HCT116 (cell line): ENCODE measurements around the gene SCARF2. TPM values are rescaled to one million over a fixed set of nuclear protein-coding genes. Genes with fewer than 3 reads are reported as not detected.

Experiments
- ATAC-seq: fragments of 200-7000 bp; cut with Tn5 transposase; 2 replicates; pipeline ENCODE4 v1.9.1; 2020; ENCODE audit warnings: mild to moderate bottlenecking, moderate library complexity
- BruUV-seq: library from RNA; stranded (reverse); fragments of 400-500 nt; replicated peaks from 2 replicates; lab custom pipeline; 2021; lab: Mats Ljungman, UMichigan
- CTCF ChIA-PET: fragments of 300-600 bp; sonication (Branson Sonifier 250); formaldehyde crosslinking; loops from one replicate; lab custom pipeline; 2021; ENCODE audit warnings: antibody characterized with exemption; lab: Charles Lee
- POLR2A ChIA-PET: fragments of 300-600, 350-600 bp; sonication (Branson Sonifier 250); formaldehyde crosslinking; loops from one replicate; lab custom pipeline; 2021; ENCODE audit warnings: antibody characterized with exemption; lab: Charles Lee
- RAD21 ChIA-PET, 2 experiments: fragments of 300-600 bp; sonication (Branson Sonifier 250); formaldehyde crosslinking; loops; one replicate each; lab custom pipeline; 2023; ENCODE audit warnings: low total read pairs in 2 of 2; ENCODE audit not compliant: uncharacterized antibody in 2 of 2, unreplicated experiment in 2 of 2, low non-redundant PET in 1 of 2; lab: Charles Lee
- DNase-seq: peaks from one replicate; pipeline ENCODE4 v3.0.0-alpha.2; 2010; ENCODE audit warnings: low read depth, low spot score
- H2AFZ ChIP-seq: fragments of 200-600 bp; shearing (Covaris generic), sonication (generic); 2 replicates; pipeline ENCODE4 v1.6.1; 2017; ENCODE audit warnings: low read depth, mixed run types, mixed read lengths, antibody characterized with exemption, low read length; ENCODE audit not compliant: poor library complexity, severe bottlenecking
- H3K27ac ChIP-seq: 2 replicates; pipeline ENCODE4 v1.5.1; 2012; ENCODE audit warnings: low read depth, low read length
- H3K27me3 ChIP-seq: fragments of 200-600 bp; sonication (generic); 2 replicates; pipeline ENCODE4 v1.6.1; 2016; ENCODE audit warnings: mixed run types, low read length, mixed read lengths; ENCODE audit not compliant: insufficient read depth
- H3K36me3 ChIP-seq, 2 experiments: fragments of 200-500 bp in 1 of 2; fragments of 200-600 bp in 1 of 2; sonication (Bioruptor generic) in 1 of 2; sonication (generic) in 1 of 2; 2 replicates each; pipeline versions ENCODE4 v1.5.1 to v1.6.1; 2014 to 2016; ENCODE audit warnings: low read length in 2 of 2, inconsistent platforms in 1 of 2, mixed read lengths in 1 of 2, mixed run types in 1 of 2; ENCODE audit not compliant: insufficient read depth in 2 of 2, control insufficient read depth in 1 of 2
- H3K4me1 ChIP-seq, 2 experiments: fragments of 200-600 bp in 1 of 2; sonication (generic) in 1 of 2; 2 replicates each; pipeline versions ENCODE4 v1.5.1 to v1.6.1; 2012 to 2017; ENCODE audit warnings: low read length in 2 of 2, inconsistent platforms in 1 of 2, mild to moderate bottlenecking in 1 of 2, mixed read lengths in 1 of 2, mixed run types in 1 of 2, moderate library complexity in 1 of 2; ENCODE audit not compliant: insufficient read depth in 2 of 2, control insufficient read depth in 1 of 2
- H3K4me2 ChIP-seq: fragments of 200-600 bp; sonication (generic); 2 replicates; pipeline ENCODE4 v1.6.1; 2017; ENCODE audit warnings: mixed run types, low read length, mixed read lengths
- H3K4me3 ChIP-seq, 2 experiments: fragments of 200-600 bp in 1 of 2; sonication (generic) in 1 of 2; replicated peaks in 1 of 2; 2 replicates each; pipeline ENCODE4 v1.5.1; 2011 to 2016; ENCODE audit warnings: low read length in 2 of 2, control low read depth in 1 of 2, low read depth in 1 of 2, mild to moderate bottlenecking in 1 of 2, mixed read lengths in 1 of 2, mixed run types in 1 of 2
- H3K79me2 ChIP-seq: fragments of 200-600 bp; sonication (generic); 2 replicates; pipeline ENCODE4 v1.6.1; 2017; ENCODE audit warnings: mild to moderate bottlenecking, mixed run types, low read length, moderate library complexity, mixed read lengths; ENCODE audit not compliant: insufficient read depth
- H3K9ac ChIP-seq: fragments of 200-600 bp; sonication (generic); 2 replicates; pipeline ENCODE4 v1.6.1; 2016; ENCODE audit warnings: low read length, mixed read lengths
- H3K9me2 ChIP-seq: fragments of 200-600 bp; sonication (generic), shearing (Covaris generic); 2 replicates; pipeline ENCODE4 v1.6.1; 2017; ENCODE audit warnings: mixed run types, mild to moderate bottlenecking, moderate library complexity; ENCODE audit not compliant: insufficient read depth
- H3K9me3 ChIP-seq, 2 experiments: fragments of 200-500 bp in 1 of 2; fragments of 200-600 bp in 1 of 2; sonication (Bioruptor generic) in 1 of 2; sonication (generic) in 1 of 2; 2 replicates each; pipeline ENCODE4 v1.6.1; 2014 to 2017; ENCODE audit warnings: low read length in 2 of 2, mixed read lengths in 2 of 2, inconsistent platforms in 1 of 2, low read depth in 1 of 2, mild to moderate bottlenecking in 1 of 2, mixed run types in 1 of 2, moderate library complexity in 1 of 2; ENCODE audit not compliant: control insufficient read depth in 1 of 2, insufficient read depth in 1 of 2
- H4K20me1 ChIP-seq: fragments of 200-600 bp; sonication (generic), shearing (Covaris generic); 2 replicates; pipeline ENCODE4 v1.6.1; 2017; ENCODE audit warnings: mixed run types, mild to moderate bottlenecking, moderate library complexity; ENCODE audit not compliant: insufficient read depth
- ATF3 ChIP-seq: IDR thresholded peaks from 2 replicates; pipeline ENCODE4 v1.6.1; 2012
- CBX3 ChIP-seq: IDR thresholded peaks from 2 replicates; pipeline ENCODE4 v1.6.1; 2012; ENCODE audit warnings: low read depth
- CEBPB ChIP-seq: IDR thresholded peaks from 2 replicates; pipeline ENCODE4 v1.6.1; 2012; ENCODE audit warnings: low read depth
- CTCF ChIP-seq, 3 experiments: fragments of 200-600 bp in 1 of 3; sonication (generic) in 1 of 3; IDR thresholded peaks in 2 of 3; conservative IDR thresholded peaks in 1 of 3; 2 replicates each; pipeline ENCODE4 v1.5.1; 2012 to 2017; ENCODE audit warnings: low read depth in 2 of 3, low read length in 2 of 3, antibody characterized with exemption in 1 of 3, borderline replicate concordance in 1 of 3, control low read depth in 1 of 3, mild to moderate bottlenecking in 1 of 3, mixed read lengths in 1 of 3, mixed run types in 1 of 3, moderate library complexity in 1 of 3; ENCODE audit not compliant: insufficient read depth in 1 of 3
- EGR1 ChIP-seq: IDR thresholded peaks from 2 replicates; pipeline ENCODE4 v1.6.1; 2012; ENCODE audit warnings: low read depth
- EZH2phosphoT487 ChIP-seq: fragments of 200-600 bp; IDR thresholded peaks from 2 replicates; pipeline ENCODE4 v1.6.1; 2018; ENCODE audit warnings: antibody characterized with exemption, borderline replicate concordance
- FOSL1 ChIP-seq: IDR thresholded peaks from 2 replicates; pipeline ENCODE4 v1.6.1; 2012; ENCODE audit warnings: low read depth
- JUND ChIP-seq: IDR thresholded peaks from 2 replicates; pipeline ENCODE4 v1.6.1; 2012
- MAX ChIP-seq: IDR thresholded peaks from 2 replicates; pipeline ENCODE4 v1.6.1; 2012
- POLR2A ChIP-seq: IDR thresholded peaks from 2 replicates; pipeline ENCODE4 v1.7.0; 2011; ENCODE audit warnings: borderline replicate concordance; ENCODE audit not compliant: insufficient read depth, insufficient read length; ENCODE audit errors: extremely low read depth
- POLR2AphosphoS5 ChIP-seq: IDR thresholded peaks from 2 replicates; pipeline ENCODE4 v1.6.1; 2011; ENCODE audit warnings: mild to moderate bottlenecking, low read depth, low read length, moderate library complexity
- RAD21 ChIP-seq: IDR thresholded peaks from 2 replicates; pipeline ENCODE4 v1.6.1; 2012; ENCODE audit warnings: low read depth, mild to moderate bottlenecking
- SIN3A ChIP-seq: IDR thresholded peaks from 2 replicates; pipeline ENCODE4 v1.6.1; 2012; ENCODE audit warnings: low read depth
- SRF ChIP-seq: IDR thresholded peaks from 2 replicates; pipeline ENCODE4 v1.6.1; 2012; ENCODE audit warnings: low read depth
- YY1 ChIP-seq: IDR thresholded peaks from 2 replicates; pipeline ENCODE4 v1.6.1; 2011; ENCODE audit warnings: low read length, low read depth, moderate library complexity, mild to moderate bottlenecking; ENCODE audit not compliant: insufficient replicate concordance; ENCODE audit errors: extremely low read depth
- ZBTB33 ChIP-seq: IDR thresholded peaks from 2 replicates; pipeline ENCODE4 v1.6.1; 2011; ENCODE audit warnings: mild to moderate bottlenecking, low read length, moderate library complexity; ENCODE audit not compliant: insufficient replicate concordance; ENCODE audit errors: extremely low read depth
- ZNF274 ChIP-seq: fragments of 200-500 bp; sonication (Bioruptor generic); IDR thresholded peaks from 2 replicates; pipeline ENCODE4 v1.6.1; 2014; ENCODE audit warnings: mild to moderate bottlenecking, low read depth, low read length, inconsistent platforms
- intact Hi-C: fragments of 100-400 bp; cut with micrococcal nuclease; formaldehyde crosslinking; loops from 2 replicates; pipeline ENCODE4 v1.10.0; 2022
- total RNA-seq: library from RNA; stranded (reverse); gene quantifications from one replicate; pipeline ENCODE4 v1.2.1, GENCODE V29; 2021; ENCODE audit not compliant: unreplicated experiment
- TF ChIP-seq, protein P1 (sequence below): IDR thresholded peaks from 2 replicates; pipeline ENCODE4 v1.6.1; 2012; ENCODE audit warnings: low read depth

Gene SCARF2
- total RNA-seq, 1 experiment from 2014 or later, result 2.5 TPM

DNA sequence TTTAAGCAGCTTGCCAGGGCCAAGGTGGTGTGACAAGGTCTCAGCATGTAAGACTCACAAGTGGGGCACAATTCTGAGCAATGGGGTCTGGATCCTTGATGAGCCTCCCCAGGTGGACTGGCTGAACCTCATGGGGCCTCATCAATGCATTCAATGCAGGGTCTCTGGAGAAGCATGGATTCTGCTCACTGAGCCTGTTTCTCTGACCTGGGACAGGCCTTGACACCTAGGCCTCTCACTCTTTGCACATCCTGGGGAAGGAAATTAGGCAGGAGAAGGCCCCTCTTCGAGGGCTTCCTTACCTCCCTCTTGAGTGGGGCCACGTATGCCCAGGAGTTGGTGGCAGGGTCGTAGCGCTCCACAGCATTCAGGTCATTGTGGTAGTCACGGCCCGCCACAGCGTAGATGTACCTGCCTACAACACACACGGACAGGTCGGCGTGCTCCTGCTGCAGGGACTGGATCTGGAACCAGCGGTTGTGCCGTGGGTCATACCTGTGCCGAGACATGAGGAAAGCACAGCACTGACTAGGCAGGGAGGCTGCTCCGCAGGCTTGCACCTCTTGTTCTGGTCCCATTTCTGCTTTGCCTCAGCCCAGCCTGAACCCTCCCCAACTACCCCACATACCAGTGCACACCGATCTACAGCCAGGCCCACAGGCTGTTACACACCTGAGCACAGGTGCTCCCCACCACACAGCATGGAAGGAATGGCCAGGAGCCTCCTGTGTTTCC is 20.0 kb upstream of the SCARF2 start:
- ChIA-PET CTCF (interaction anchor here (3.4 kb wide), 1 partner anchor 40 kb away, joined by 62 read pairs; no protein-coding TSS in a partner anchor), POLR2A (no interaction called here), RAD21 (no interaction called here)
- no peaks in the 10 kb centered on the region; a peak in 1 of 4 replicates for H3K36me3 ChIP-seq
- DNase-seq (no peak), ATAC-seq (no peak)
- TF ChIP-seq MAX, result no peak
- no peak for TF ChIP-seq EZH2phosphoT487
- no peak for TF ChIP-seq POLR2A
- TF ChIP-seq FOSL1, result no peak
- TF ChIP-seq SRF, result no peak
- TF ChIP-seq JUND, result no peak
- no peak for TF ChIP-seq RAD21
- TF ChIP-seq CBX3, result no peak
- TF ChIP-seq, protein P1, sequence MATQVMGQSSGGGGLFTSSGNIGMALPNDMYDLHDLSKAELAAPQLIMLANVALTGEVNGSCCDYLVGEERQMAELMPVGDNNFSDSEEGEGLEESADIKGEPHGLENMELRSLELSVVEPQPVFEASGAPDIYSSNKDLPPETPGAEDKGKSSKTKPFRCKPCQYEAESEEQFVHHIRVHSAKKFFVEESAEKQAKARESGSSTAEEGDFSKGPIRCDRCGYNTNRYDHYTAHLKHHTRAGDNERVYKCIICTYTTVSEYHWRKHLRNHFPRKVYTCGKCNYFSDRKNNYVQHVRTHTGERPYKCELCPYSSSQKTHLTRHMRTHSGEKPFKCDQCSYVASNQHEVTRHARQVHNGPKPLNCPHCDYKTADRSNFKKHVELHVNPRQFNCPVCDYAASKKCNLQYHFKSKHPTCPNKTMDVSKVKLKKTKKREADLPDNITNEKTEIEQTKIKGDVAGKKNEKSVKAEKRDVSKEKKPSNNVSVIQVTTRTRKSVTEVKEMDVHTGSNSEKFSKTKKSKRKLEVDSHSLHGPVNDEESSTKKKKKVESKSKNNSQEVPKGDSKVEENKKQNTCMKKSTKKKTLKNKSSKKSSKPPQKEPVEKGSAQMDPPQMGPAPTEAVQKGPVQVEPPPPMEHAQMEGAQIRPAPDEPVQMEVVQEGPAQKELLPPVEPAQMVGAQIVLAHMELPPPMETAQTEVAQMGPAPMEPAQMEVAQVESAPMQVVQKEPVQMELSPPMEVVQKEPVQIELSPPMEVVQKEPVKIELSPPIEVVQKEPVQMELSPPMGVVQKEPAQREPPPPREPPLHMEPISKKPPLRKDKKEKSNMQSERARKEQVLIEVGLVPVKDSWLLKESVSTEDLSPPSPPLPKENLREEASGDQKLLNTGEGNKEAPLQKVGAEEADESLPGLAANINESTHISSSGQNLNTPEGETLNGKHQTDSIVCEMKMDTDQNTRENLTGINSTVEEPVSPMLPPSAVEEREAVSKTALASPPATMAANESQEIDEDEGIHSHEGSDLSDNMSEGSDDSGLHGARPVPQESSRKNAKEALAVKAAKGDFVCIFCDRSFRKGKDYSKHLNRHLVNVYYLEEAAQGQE, result no peak
- no peak for TF ChIP-seq CEBPB
- no peak for TF ChIP-seq ZBTB33
- no peak for TF ChIP-seq CTCF (IDR thresholded peaks at IDR 0.05 in 2 of 3, conservative IDR thresholded peaks at IDR 0.05 in 1 of 3; ENCODE audit: borderline replicate concordance in 1 of 3, insufficient read depth in 1 of 3, low read depth in 2 of 3, low read length in 2 of 3)
- TF ChIP-seq SIN3A, result no peak
- TF ChIP-seq ATF3, result no peak
- no peak for TF ChIP-seq POLR2AphosphoS5
- no peak for TF ChIP-seq EGR1
- no peak for TF ChIP-seq ZNF274
- no peak for TF ChIP-seq YY1
- peaks cover 0 to 3% of the 10 kb centered on the region in 2 experiments; a peak in 1 of 4 replicates for H3K4me1 ChIP-seq
- intact Hi-C loops, result loop anchor here (5.0 kb wide), 1 partner anchor 300 kb away; no protein-coding TSS in a partner anchor
- no TSS peak for BruUV-seq
- H3K27ac ChIP-seq, result no peak overlapping the region
- no peak overlapping the region for H2AFZ ChIP-seq
- H4K20me1 ChIP-seq, result no peaks in the 10 kb centered on the region
- H3K4me3 ChIP-seq, result no peak overlapping the region
- H3K9me3 ChIP-seq, result no peaks in the 10 kb centered on the region
- no peak overlapping the region for H3K9ac ChIP-seq
- H3K79me2 ChIP-seq, result no peaks in the 10 kb centered on the region
- no peaks in the 10 kb centered on the region for H3K27me3 ChIP-seq
- no peak overlapping the region for H3K4me2 ChIP-seq
- no peaks in the 10 kb centered on the region for H3K9me2 ChIP-seq
